Liver (tissue), 9 donors: ENCODE results near the gene VNN1. TPM values are rescaled to one million over a fixed set of nuclear protein-coding genes. Genes with fewer than 3 reads are reported as not detected.

Source experiments
- DNase-seq: peaks from one replicate; pipeline ENCODE4 v3.0.0-alpha.2; 2017; ENCODE audit warnings: low spot score
- H3K27ac ChIP-seq, 2 donors: one replicate each; pipeline ENCODE4 v1.7.0; 2013; ENCODE audit warnings: inconsistent platforms in 2 of 2, low read length in 2 of 2, control low read depth in 1 of 2, low read depth in 1 of 2, mild to moderate bottlenecking in 1 of 2
- H3K27me3 ChIP-seq, 4 donors: one replicate each; pipeline versions ENCODE4 v1.6.1 to v1.7.0; 2013; ENCODE audit warnings: low read length in 3 of 4, inconsistent platforms in 1 of 4, mild to moderate bottlenecking in 1 of 4, moderate library complexity in 1 of 4; ENCODE audit not compliant: control insufficient read depth in 4 of 4, insufficient read depth in 4 of 4
- H3K36me3 ChIP-seq, 4 donors: one replicate each; pipeline versions ENCODE4 v1.6.1 to v1.7.0; 2013; ENCODE audit warnings: low read length in 3 of 4, mild to moderate bottlenecking in 3 of 4, low read depth in 1 of 4, moderate library complexity in 1 of 4; ENCODE audit not compliant: control insufficient read depth in 4 of 4, insufficient read depth in 3 of 4
- H3K4me1 ChIP-seq, 4 donors: one replicate each; pipeline versions ENCODE4 v1.6.1 to v1.7.0; 2013; ENCODE audit warnings: low read length in 3 of 4, mild to moderate bottlenecking in 3 of 4, moderate library complexity in 1 of 4; ENCODE audit not compliant: control insufficient read depth in 4 of 4, insufficient read depth in 4 of 4
- H3K4me3 ChIP-seq, 3 donors: one replicate each; pipeline versions ENCODE4 v1.6.1 to v1.7.0; 2013; ENCODE audit warnings: low read length in 3 of 3, control low read depth in 1 of 3, low read depth in 1 of 3, mild to moderate bottlenecking in 1 of 3
- H3K9ac ChIP-seq, 2 donors: one replicate each; pipeline ENCODE4 v1.7.0; 2013; ENCODE audit warnings: low read length in 2 of 2, mild to moderate bottlenecking in 2 of 2, moderate library complexity in 2 of 2, control low read depth in 1 of 2, low read depth in 1 of 2
- H3K9me3 ChIP-seq, 4 donors: one replicate each; pipeline versions ENCODE4 v1.6.1 to v1.7.0; 2013; ENCODE audit warnings: low read length in 3 of 4; ENCODE audit not compliant: control insufficient read depth in 4 of 4
- FOXA2 ChIP-seq: IDR thresholded peaks from 2 replicates; pipeline ENCODE4 v1.6.1; 2016; ENCODE audit warnings: antibody characterized with exemption
- GABPA ChIP-seq, 2 donors: IDR thresholded peaks in 1 of 2; conservative IDR thresholded peaks in 1 of 2; 2 replicates each; pipeline ENCODE4 v1.6.1; 2016; ENCODE audit warnings: antibody characterized with exemption in 2 of 2, mild to moderate bottlenecking in 1 of 2, moderate library complexity in 1 of 2
- NR2F2 ChIP-seq: IDR thresholded peaks from 2 replicates; pipeline ENCODE4 v1.6.1; 2016; ENCODE audit warnings: antibody characterized with exemption
- RAD21 ChIP-seq, 2 donors: IDR thresholded peaks; 2 replicates each; pipeline ENCODE4 v1.6.1; 2016; ENCODE audit warnings: antibody characterized with exemption in 2 of 2, mild to moderate bottlenecking in 2 of 2
- RXRA ChIP-seq, 2 donors: IDR thresholded peaks; 2 replicates each; pipeline ENCODE4 v1.6.1; 2017 to 2018; ENCODE audit warnings: antibody characterized with exemption in 2 of 2, mild to moderate bottlenecking in 1 of 2
- YY1 ChIP-seq: IDR thresholded peaks from 2 replicates; pipeline ENCODE4 v1.6.1; 2016; ENCODE audit warnings: antibody characterized with exemption, mild to moderate bottlenecking
- WGBS: extraction: QIAGEN DNeasy Blood & Tissue Kit; methylation state at CpG from one replicate; pipeline ENCODE4 v1.1.7; 2013; 5-methylcytosine and 5-hydroxymethylcytosine counted together
- polyA plus RNA-seq, 2 donors: library from polyadenylated mRNA; stranded (reverse) in 1 of 2; unstranded in 1 of 2; fragments of 200-250 nt in 1 of 2; fragments of >200 nt in 1 of 2; fragmentation: Nextera tagmentation in 1 of 2; extraction: Ambion mirVana in 1 of 2; gene quantifications; one replicate each; pipeline versions ENCODE4 v1.2.1 to v1.2.3, GENCODE V29; 2013 to 2015
- total RNA-seq, 2 donors: library from RNA; depleted of rRNA; stranded (reverse); fragments of >200 nt; gene quantifications; one replicate each; pipeline ENCODE4 v1.2.3, GENCODE V29; 2014
- TF ChIP-seq, protein P1 (sequence below): IDR thresholded peaks from 2 replicates; pipeline ENCODE4 v1.6.1; 2016; ENCODE audit warnings: antibody characterized with exemption
- TF ChIP-seq, protein P2 (sequence below): fragments of 150-350 bp; IDR thresholded peaks from 2 replicates; pipeline ENCODE4 v1.5.1; 2017; ENCODE audit warnings: improper control_type of control experiment, low read depth, low read length; ENCODE audit not compliant: missing input control
- TF ChIP-seq, protein P3 (sequence below): IDR thresholded peaks from 2 replicates; pipeline ENCODE4 v1.6.1; 2016; ENCODE audit warnings: antibody characterized with exemption
- TF ChIP-seq, protein P4 (sequence below): IDR thresholded peaks from 2 replicates; pipeline ENCODE4 v1.6.1; 2016; ENCODE audit warnings: antibody characterized with exemption, mild to moderate bottlenecking
- donor health status: healthy.
- donor health status: healthy.
- donor health status: healthy.
- donor health status: healthy.
- donor health status: healthy.

VNN1 gene
- total and polyA plus RNA-seq, 4 donors, result 2.7 to 132 (median 58.8) TPM

DNA sequence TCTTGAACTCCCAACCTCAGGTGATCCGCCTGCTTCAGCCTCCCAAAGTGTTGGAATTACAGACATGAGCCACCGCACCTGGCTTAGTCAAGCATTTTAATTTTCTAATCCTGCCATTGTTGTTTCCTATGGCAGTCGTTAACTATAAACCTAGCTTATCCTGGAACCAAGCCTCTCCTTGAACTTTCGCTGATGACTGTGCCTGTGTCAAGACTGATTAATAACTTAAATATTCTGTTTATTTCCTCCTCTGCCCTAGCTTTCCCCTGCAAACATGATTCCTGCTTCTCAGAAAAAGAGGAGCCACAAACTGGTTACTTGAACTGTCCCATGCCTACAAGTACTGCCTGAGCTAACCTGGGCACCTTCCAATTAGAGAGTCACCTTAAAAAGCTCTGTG lies 1.5 kb downstream of the VNN1 start:
- Histone ChIP-seq H3K27ac (peak overlapping the region; percentile 93 to 96), H3K9ac (peak overlapping the region; percentile 87), H3K27me3 (no peaks in the 10 kb centered on the region), H3K4me1 (peaks cover 2 to 42% (median 18%) of the 10 kb centered on the region in 4 donors), H3K36me3 (peaks cover 0 to 6% (median under 1%) of the 10 kb centered on the region in 4 donors), H3K9me3 (no peaks in the 10 kb centered on the region), H3K4me3 (peak overlapping the region; percentile 44 to 93 (median 59))
- TF ChIP-seq, protein P1, sequence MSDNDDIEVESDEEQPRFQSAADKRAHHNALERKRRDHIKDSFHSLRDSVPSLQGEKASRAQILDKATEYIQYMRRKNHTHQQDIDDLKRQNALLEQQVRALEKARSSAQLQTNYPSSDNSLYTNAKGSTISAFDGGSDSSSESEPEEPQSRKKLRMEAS, result no peak
- TF ChIP-seq, protein P2, sequence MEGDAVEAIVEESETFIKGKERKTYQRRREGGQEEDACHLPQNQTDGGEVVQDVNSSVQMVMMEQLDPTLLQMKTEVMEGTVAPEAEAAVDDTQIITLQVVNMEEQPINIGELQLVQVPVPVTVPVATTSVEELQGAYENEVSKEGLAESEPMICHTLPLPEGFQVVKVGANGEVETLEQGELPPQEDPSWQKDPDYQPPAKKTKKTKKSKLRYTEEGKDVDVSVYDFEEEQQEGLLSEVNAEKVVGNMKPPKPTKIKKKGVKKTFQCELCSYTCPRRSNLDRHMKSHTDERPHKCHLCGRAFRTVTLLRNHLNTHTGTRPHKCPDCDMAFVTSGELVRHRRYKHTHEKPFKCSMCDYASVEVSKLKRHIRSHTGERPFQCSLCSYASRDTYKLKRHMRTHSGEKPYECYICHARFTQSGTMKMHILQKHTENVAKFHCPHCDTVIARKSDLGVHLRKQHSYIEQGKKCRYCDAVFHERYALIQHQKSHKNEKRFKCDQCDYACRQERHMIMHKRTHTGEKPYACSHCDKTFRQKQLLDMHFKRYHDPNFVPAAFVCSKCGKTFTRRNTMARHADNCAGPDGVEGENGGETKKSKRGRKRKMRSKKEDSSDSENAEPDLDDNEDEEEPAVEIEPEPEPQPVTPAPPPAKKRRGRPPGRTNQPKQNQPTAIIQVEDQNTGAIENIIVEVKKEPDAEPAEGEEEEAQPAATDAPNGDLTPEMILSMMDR, result no peak
- TF ChIP-seq YY1, result peak; percentile 46
- TF ChIP-seq, protein P3, sequence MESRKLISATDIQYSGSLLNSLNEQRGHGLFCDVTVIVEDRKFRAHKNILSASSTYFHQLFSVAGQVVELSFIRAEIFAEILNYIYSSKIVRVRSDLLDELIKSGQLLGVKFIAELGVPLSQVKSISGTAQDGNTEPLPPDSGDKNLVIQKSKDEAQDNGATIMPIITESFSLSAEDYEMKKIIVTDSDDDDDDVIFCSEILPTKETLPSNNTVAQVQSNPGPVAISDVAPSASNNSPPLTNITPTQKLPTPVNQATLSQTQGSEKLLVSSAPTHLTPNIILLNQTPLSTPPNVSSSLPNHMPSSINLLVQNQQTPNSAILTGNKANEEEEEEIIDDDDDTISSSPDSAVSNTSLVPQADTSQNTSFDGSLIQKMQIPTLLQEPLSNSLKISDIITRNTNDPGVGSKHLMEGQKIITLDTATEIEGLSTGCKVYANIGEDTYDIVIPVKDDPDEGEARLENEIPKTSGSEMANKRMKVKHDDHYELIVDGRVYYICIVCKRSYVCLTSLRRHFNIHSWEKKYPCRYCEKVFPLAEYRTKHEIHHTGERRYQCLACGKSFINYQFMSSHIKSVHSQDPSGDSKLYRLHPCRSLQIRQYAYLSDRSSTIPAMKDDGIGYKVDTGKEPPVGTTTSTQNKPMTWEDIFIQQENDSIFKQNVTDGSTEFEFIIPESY, result no peak
- WGBS, result 55% methylated on average over 4 of the region's 4 CpGs
- DNase-seq, result no peak

DNA sequence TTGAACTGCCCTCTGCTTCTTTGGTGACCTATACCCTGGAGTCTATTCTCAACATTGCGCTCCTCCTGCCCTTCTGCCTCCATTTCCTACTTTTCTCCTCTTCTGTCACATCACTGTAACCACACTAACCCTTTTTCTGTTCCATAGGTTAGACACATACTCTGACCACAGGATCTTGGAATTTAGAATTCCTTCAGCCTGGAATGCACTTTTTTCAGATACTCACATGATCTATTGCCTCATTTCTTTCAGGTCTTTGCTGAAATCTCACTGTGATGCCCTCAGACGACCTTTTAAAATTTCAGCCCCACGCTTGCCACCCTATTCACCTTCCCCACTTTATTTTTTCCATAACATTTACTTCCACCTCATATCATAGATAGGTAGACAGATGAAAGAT lies 5.1 kb downstream of the VNN1 start:
- Histone ChIP-seq H3K36me3 (peaks cover 0 to 10% (median 2%) of the 10 kb centered on the region in 4 donors), H3K9ac (no peak overlapping the region), H3K27me3 (no peaks in the 10 kb centered on the region), H3K27ac (peak overlapping the region in 1 of 2 donors; percentile 28), H3K4me1 (peaks cover 2 to 17% (median 6%) of the 10 kb centered on the region in 4 donors), H3K4me3 (no peak overlapping the region), H3K9me3 (no peaks in the 10 kb centered on the region)
- DNase-seq, result no peak
- no peak for TF ChIP-seq YY1
- peak in 1 of 2 donors; percentile 43 for TF ChIP-seq RXRA (IDR thresholded peaks at IDR 0.05)
- TF ChIP-seq RAD21 (IDR thresholded peaks at IDR 0.05), result no peak
- TF ChIP-seq FOXA2, result no peak
- TF ChIP-seq NR2F2, result no peak
- TF ChIP-seq GABPA (IDR thresholded peaks at IDR 0.05 in 1 of 2, conservative IDR thresholded peaks at IDR 0.05 in 1 of 2), result no peak
- TF ChIP-seq, protein P4, sequence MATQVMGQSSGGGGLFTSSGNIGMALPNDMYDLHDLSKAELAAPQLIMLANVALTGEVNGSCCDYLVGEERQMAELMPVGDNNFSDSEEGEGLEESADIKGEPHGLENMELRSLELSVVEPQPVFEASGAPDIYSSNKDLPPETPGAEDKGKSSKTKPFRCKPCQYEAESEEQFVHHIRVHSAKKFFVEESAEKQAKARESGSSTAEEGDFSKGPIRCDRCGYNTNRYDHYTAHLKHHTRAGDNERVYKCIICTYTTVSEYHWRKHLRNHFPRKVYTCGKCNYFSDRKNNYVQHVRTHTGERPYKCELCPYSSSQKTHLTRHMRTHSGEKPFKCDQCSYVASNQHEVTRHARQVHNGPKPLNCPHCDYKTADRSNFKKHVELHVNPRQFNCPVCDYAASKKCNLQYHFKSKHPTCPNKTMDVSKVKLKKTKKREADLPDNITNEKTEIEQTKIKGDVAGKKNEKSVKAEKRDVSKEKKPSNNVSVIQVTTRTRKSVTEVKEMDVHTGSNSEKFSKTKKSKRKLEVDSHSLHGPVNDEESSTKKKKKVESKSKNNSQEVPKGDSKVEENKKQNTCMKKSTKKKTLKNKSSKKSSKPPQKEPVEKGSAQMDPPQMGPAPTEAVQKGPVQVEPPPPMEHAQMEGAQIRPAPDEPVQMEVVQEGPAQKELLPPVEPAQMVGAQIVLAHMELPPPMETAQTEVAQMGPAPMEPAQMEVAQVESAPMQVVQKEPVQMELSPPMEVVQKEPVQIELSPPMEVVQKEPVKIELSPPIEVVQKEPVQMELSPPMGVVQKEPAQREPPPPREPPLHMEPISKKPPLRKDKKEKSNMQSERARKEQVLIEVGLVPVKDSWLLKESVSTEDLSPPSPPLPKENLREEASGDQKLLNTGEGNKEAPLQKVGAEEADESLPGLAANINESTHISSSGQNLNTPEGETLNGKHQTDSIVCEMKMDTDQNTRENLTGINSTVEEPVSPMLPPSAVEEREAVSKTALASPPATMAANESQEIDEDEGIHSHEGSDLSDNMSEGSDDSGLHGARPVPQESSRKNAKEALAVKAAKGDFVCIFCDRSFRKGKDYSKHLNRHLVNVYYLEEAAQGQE, result no peak
- TF ChIP-seq, protein P3, result no peak
- 95% methylated on average over 3 of the region's 3 CpGs for WGBS
